Neural cell (in vitro differentiated cells): ENCODE results near the gene GALNT13.

Source experiments
- CTCF ChIP-seq: fragments of 450-650 bp; IDR thresholded peaks from 2 replicates; pipeline ENCODE4 v1.5.1; 2014; ENCODE audit warnings: antibody characterized with exemption, mild to moderate bottlenecking, moderate library complexity; ENCODE audit not compliant: poor library complexity, severe bottlenecking
- EP300 ChIP-seq: fragments of 450-650 bp; conservative IDR thresholded peaks from 2 replicates; pipeline ENCODE4 v1.6.1; 2014; ENCODE audit warnings: antibody characterized with exemption, mild to moderate bottlenecking, moderate library complexity; ENCODE audit not compliant: poor library complexity, severe bottlenecking
- POLR2AphosphoS5 ChIP-seq: IDR thresholded peaks from 2 replicates; pipeline ENCODE4 v1.6.1; 2012

- TF ChIP-seq EP300 (no peak), POLR2AphosphoS5 (no peak), CTCF (no peak)
These were observed 576.2 kb downstream of the GALNT13 start for GRCh38 chr2:154447727-154448418.
